Esophagus squamous epithelium (tissue), 4 donors: ENCODE results near the gene B9D1.

Experiments used
- POLR2A ChIP-seq, 4 donors: fragments of 450-650 bp; IDR thresholded peaks; one replicate each; pipeline ENCODE4 v1.6.1; 2017; ENCODE audit warnings: antibody characterized with exemption in 4 of 4, mild to moderate bottlenecking in 4 of 4, moderate library complexity in 3 of 4
- TF ChIP-seq, protein P1 (sequence below), 6 experiments: fragments of 450-650 bp in 4 of 6; fragments of 200-600 bp in 2 of 6; sonication (generic) in 2 of 6; IDR thresholded peaks; one replicate each; pipeline ENCODE4 v1.5.1; 2016 to 2019; ENCODE audit warnings: antibody characterized with exemption in 6 of 6, mild to moderate bottlenecking in 4 of 6, moderate library complexity in 4 of 6

DNA sequence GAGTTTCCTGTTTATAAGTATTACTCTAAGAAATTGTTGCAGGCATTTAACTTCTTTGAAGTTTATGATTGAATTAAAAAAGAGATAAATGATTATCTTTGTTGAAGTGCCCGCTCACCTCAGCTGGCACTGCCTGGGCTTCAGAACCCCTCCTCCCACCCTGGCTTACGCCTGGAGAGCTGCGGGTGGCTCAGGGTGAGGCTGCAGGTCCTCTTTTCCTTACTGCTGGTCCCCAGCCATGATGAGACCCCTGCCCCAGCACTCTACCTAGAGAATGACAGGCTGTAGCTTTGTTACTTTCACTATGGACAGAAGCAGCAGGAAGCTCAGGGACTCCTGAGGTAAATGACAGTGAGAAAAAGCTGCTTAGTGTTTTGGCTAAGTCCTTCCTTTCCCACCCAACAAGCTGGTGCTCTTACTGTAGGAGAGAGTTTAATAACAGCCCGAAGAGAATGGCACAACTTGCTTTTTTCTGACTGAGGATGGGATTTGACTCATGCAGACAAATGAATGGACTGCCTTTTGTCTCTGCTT is 63.2 kb downstream of the B9D1 start:
- TF ChIP-seq, protein P1, sequence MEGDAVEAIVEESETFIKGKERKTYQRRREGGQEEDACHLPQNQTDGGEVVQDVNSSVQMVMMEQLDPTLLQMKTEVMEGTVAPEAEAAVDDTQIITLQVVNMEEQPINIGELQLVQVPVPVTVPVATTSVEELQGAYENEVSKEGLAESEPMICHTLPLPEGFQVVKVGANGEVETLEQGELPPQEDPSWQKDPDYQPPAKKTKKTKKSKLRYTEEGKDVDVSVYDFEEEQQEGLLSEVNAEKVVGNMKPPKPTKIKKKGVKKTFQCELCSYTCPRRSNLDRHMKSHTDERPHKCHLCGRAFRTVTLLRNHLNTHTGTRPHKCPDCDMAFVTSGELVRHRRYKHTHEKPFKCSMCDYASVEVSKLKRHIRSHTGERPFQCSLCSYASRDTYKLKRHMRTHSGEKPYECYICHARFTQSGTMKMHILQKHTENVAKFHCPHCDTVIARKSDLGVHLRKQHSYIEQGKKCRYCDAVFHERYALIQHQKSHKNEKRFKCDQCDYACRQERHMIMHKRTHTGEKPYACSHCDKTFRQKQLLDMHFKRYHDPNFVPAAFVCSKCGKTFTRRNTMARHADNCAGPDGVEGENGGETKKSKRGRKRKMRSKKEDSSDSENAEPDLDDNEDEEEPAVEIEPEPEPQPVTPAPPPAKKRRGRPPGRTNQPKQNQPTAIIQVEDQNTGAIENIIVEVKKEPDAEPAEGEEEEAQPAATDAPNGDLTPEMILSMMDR (IDR thresholded peaks at IDR 0.05), result no peak
- TF ChIP-seq POLR2A (IDR thresholded peaks at IDR 0.05), result no peak
